ENCODE results near the gene ETFA. TPM values are rescaled to one million over a fixed set of nuclear protein-coding genes. Genes with fewer than 3 reads are reported as not detected.
A peak's percentile ranks its signal among the peaks of the same experiment; 100 is the strongest.

The ETFA gene
- total and polyA plus RNA-seq, 2 experiments from 2014 or later = 117 to 303 TPM

GRCh38 chr15:76223521-76223920, 87.7 kb downstream of the ETFA start:
- Histone ChIP-seq H3K36me3 (no peaks in the 10 kb centered on the region), H3K9me3 (ENCODE audit: low read depth) (no peaks in the 10 kb centered on the region), H3K27me3 (no peaks in the 10 kb centered on the region), H3K4me3 (no peak overlapping the region), H3K27ac (no peak overlapping the region), H3K4me1 (ENCODE audit: low read depth) (no peaks in the 10 kb centered on the region)
- no peak for TF ChIP-seq CTCF (IDR thresholded peaks at IDR 0.05; ENCODE audit: low read depth, low read length)
- DNase-seq (ENCODE audit: low read depth in 1 of 2, low spot score in 1 of 2) = no peak

GRCh38 chr15:76222159-76222558, 89.1 kb downstream of the ETFA start:
- Histone ChIP-seq H3K4me1 (ENCODE audit: low read depth) (no peaks in the 10 kb centered on the region), H3K36me3 (no peaks in the 10 kb centered on the region), H3K27ac (no peak overlapping the region), H3K9me3 (ENCODE audit: low read depth) (no peaks in the 10 kb centered on the region), H3K4me3 (no peak overlapping the region), H3K27me3 (no peaks in the 10 kb centered on the region)
- no peak for DNase-seq (ENCODE audit: low read depth in 1 of 2, low spot score in 1 of 2)
- TF ChIP-seq CTCF (IDR thresholded peaks at IDR 0.05; ENCODE audit: low read depth, low read length) = no peak

- H3K36me3 ChIP-seq = no peaks in the 10 kb centered on the region
- no peaks in the 10 kb centered on the region for H3K27me3 ChIP-seq
- DNase-seq (ENCODE audit: low read depth in 1 of 2, low spot score in 1 of 2) = no peak
- no peak overlapping the region for H3K27ac ChIP-seq
- H3K4me3 ChIP-seq = no peak overlapping the region
- no peak for TF ChIP-seq CTCF (IDR thresholded peaks at IDR 0.05; ENCODE audit: low read depth, low read length)
- H3K9me3 ChIP-seq (ENCODE audit: low read depth) = no peaks in the 10 kb centered on the region
- no peaks in the 10 kb centered on the region for H3K4me1 ChIP-seq (ENCODE audit: low read depth)
Measured at GRCh38 chr15:76221085-76221767, 90.0 kb downstream of the ETFA start.

GRCh38 chr15:76217882-76218217, 93.4 kb downstream of the ETFA start:
- no peak for DNase-seq (ENCODE audit: low read depth in 1 of 2, low spot score in 1 of 2)
- Histone ChIP-seq H3K4me3 (no peak overlapping the region), H3K36me3 (peaks cover 5% of the 10 kb centered on the region), H3K4me1 (ENCODE audit: low read depth) (no peaks in the 10 kb centered on the region), H3K27ac (no peak overlapping the region), H3K9me3 (ENCODE audit: low read depth) (no peaks in the 10 kb centered on the region), H3K27me3 (no peaks in the 10 kb centered on the region)
- TF ChIP-seq CTCF (IDR thresholded peaks at IDR 0.05; ENCODE audit: low read depth, low read length) = no peak

GRCh38 chr15:76217029-76217881, 94.0 kb downstream of the ETFA start:
- DNase-seq (ENCODE audit: low read depth in 1 of 2, low spot score in 1 of 2) = peak in 1 of 2 donors; percentile 66
- Histone ChIP-seq H3K27ac (no peak overlapping the region), H3K36me3 (peaks cover 5% of the 10 kb centered on the region), H3K4me1 (ENCODE audit: low read depth) (no peaks in the 10 kb centered on the region), H3K27me3 (no peaks in the 10 kb centered on the region), H3K4me3 (no peak overlapping the region), H3K9me3 (ENCODE audit: low read depth) (no peaks in the 10 kb centered on the region)
- no peak for TF ChIP-seq CTCF (IDR thresholded peaks at IDR 0.05; ENCODE audit: low read depth, low read length)

Data from cardiac muscle cell (in vitro differentiated cells and primary cell).